Rectal smooth muscle tissue (tissue), 1 donor: ENCODE measurements around the gene TMED1.

ENCODE experiments used
- H3K27ac ChIP-seq: one replicate; pipeline ENCODE4 v1.7.0; 2013; ENCODE audit warnings: low read depth, low read length, inconsistent platforms
- H3K27me3 ChIP-seq: one replicate; pipeline ENCODE4 v1.7.0; 2013; ENCODE audit warnings: low read length; ENCODE audit not compliant: control insufficient read depth, insufficient read depth
- H3K36me3 ChIP-seq: one replicate; pipeline ENCODE4 v1.7.0; 2013; ENCODE audit warnings: low read length; ENCODE audit not compliant: control insufficient read depth, insufficient read depth
- H3K4me1 ChIP-seq: one replicate; pipeline ENCODE4 v1.7.0; 2013; ENCODE audit warnings: low read length; ENCODE audit not compliant: control insufficient read depth, insufficient read depth
- H3K4me3 ChIP-seq: one replicate; pipeline ENCODE4 v1.7.0; 2013; ENCODE audit warnings: low read length
- H3K9ac ChIP-seq: one replicate; pipeline ENCODE4 v1.7.0; 2013; ENCODE audit warnings: low read length

Gene TMED1

DNA sequence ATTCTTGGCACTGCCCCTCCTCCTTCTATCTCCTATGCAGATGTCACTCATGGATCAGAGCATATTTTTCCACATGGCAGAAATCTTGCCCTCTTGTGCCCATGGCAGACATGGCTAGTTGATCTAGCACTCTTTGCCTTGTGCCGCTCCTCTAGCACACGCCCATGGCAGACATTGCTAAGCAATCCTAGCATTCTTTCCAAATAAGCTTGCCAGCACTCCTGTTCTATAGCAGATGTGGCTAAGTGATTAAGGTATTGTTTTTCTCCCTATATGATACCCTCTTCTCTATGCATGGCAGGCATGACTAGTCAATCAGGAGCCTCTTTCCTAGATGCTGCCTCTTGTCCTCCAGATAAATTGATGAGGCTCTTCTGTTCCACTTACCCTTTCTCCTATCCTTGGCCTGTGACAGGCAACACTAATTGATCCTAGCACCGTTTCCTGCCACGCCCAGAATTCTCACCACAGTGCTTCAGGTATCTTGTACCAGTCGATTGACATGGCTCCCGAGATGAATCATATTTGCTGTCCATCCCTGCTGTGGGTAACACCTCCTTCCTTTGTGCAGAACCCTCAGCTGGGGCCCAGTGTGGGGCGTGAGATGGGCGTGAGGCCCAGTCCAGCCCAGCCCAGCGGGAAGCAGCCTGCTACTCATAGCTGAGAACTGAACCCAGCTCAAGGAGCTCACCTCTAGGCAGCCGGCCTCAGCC lies 26.9 kb downstream of the TMED1 start:
- H3K4me1 ChIP-seq, result no peaks in the 10 kb centered on the region
- H3K9ac ChIP-seq, result no peak overlapping the region
- no peaks in the 10 kb centered on the region for H3K27me3 ChIP-seq
- no peak overlapping the region for H3K4me3 ChIP-seq
- peaks cover 21% of the 10 kb centered on the region for H3K36me3 ChIP-seq
- H3K27ac ChIP-seq, result no peak overlapping the region

DNA sequence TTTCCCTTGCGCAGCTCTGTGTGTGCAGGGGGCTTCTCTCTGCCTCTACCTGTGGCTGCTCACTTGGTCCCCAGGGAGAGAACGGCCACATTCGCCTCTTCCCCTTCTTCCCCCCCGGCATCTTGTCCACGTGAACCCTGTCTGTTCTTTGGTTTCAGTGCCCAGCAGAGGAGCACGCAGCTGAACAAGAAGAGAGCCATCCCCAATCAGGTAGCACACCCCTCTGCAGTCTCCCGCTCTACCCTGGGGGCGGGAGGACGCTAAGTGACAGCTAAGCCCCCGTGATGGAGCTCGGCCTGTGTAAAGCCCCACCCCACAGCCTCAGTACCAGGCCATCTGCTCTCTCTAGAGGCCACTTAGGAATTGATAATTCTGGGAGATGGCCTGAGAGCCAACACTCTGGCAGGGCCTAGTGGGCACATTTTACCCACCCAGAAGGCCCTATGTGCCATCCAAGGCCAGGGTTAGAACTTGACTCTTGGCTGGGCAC lies 30.2 kb downstream of the TMED1 start:
- Histone ChIP-seq H3K9ac (no peak overlapping the region), H3K27ac (no peak overlapping the region)

DNA sequence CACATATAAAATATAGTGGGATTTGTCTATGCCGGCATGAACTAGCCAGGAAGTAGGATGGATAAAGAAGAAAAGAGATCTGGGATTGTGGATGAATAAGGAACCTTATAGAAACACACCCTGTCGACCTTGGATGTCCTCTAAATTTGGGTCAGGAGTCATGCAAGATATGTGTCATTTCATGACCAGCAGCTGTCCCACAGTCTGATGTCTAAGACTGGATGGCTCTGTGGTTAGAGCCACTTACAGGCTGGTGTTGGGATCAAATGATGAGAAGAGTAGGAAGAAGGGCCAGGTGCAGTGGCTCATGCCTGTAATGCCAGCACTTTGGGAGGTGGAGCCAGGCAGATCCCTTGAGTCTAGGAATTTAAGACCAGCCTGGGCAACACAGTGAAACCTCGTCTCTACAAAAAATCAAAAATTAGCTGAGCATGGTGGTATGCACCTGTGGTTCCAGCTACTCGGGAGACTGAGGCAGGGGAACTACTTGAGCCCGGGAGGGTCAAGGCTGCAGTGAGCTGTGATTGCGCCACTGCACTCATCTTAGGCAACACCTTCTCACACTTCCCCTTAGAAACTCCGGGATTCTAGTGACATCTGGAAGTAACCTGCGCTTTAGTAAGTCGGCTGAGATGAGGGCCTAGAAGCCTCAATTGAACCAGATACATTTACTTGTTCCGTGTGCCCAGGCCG lies 30.8 kb downstream of the TMED1 start:
- Histone ChIP-seq H3K4me1 (no peaks in the 10 kb centered on the region), H3K27me3 (no peaks in the 10 kb centered on the region), H3K9ac (no peak overlapping the region), H3K36me3 (peaks cover 40% of the 10 kb centered on the region), H3K4me3 (no peak overlapping the region), H3K27ac (no peak overlapping the region)

More for the DNA sequence above, 30.2 kb downstream of the TMED1 start:
- no peaks in the 10 kb centered on the region for H3K27me3 ChIP-seq
- no peaks in the 10 kb centered on the region for H3K4me1 ChIP-seq
- peaks cover 40% of the 10 kb centered on the region for H3K36me3 ChIP-seq
- H3K4me3 ChIP-seq, result no peak overlapping the region

DNA sequence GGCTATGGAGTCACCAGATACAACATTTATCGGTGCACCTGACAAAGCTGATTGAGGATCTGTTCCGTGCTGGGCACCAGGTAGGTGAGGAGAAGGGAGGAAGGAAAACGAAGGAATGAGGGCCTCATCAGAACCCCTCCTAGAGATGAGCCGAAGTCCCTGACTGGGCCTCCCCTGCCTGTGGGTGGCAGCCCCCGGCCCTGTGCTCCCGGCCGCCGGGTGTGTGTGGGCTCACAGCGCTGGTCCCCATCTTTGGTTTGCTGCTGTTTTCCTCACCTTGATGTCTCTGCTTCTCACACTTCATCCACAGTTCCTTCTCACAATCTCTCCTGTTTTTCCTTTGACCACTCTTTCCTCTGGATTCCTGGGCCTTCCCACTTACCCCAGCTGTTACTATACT lies 32.8 kb downstream of the TMED1 start:
- Histone ChIP-seq H3K27me3 (no peaks in the 10 kb centered on the region), H3K4me1 (no peaks in the 10 kb centered on the region), H3K36me3 (peaks cover 35% of the 10 kb centered on the region), H3K27ac (no peak overlapping the region), H3K9ac (no peak overlapping the region), H3K4me3 (no peak overlapping the region)

DNA sequence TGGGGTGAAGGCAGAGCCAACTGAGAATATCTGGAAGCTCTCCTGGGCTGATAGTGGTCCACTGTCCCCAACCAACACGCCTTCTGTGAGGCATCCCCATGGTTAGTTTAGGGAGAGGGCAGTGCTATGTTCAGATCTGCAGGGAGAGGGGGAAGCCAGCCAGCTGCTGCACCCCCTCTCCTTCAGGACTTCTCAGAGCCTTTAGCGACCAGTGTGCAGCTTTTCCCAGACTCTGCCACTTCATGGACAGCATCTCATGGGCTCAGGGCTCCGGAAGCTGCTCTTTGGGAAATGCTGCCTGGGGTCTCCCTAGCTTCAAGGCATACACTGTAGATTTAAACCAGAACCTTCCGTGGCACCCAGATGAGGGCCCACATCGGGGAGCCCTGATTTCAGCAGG lies 33.5 kb downstream of the TMED1 start:
- H3K27ac ChIP-seq, result no peak overlapping the region
- no peaks in the 10 kb centered on the region for H3K4me1 ChIP-seq
- H3K27me3 ChIP-seq, result no peaks in the 10 kb centered on the region
- H3K36me3 ChIP-seq, result peaks cover 36% of the 10 kb centered on the region
- no peak overlapping the region for H3K9ac ChIP-seq
- no peak overlapping the region for H3K4me3 ChIP-seq

DNA sequence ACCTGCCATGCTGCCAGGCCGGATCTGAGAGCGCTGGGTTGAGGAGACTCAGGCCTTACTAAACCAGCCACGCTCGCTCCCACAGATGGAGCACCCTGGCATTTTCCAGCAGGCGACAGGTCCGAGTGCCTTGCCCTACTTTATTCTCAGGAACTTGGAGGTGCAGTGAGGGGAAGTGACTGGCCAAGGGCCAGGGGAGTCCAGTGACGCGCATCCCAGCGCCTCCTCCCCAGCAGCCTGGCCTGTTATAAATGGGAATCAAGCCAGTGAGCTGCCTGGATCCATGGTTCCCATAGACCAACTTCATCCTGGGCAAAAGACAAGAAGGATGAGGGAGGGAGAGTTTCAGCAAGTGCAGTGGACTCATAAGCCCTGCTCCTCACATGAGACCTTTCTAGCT lies 35.5 kb downstream of the TMED1 start:
- H3K36me3 ChIP-seq, result peaks cover 48% of the 10 kb centered on the region
- H3K4me1 ChIP-seq, result no peaks in the 10 kb centered on the region
- no peak overlapping the region for H3K4me3 ChIP-seq
- H3K27ac ChIP-seq, result no peak overlapping the region
- no peaks in the 10 kb centered on the region for H3K27me3 ChIP-seq
- H3K9ac ChIP-seq, result no peak overlapping the region

DNA sequence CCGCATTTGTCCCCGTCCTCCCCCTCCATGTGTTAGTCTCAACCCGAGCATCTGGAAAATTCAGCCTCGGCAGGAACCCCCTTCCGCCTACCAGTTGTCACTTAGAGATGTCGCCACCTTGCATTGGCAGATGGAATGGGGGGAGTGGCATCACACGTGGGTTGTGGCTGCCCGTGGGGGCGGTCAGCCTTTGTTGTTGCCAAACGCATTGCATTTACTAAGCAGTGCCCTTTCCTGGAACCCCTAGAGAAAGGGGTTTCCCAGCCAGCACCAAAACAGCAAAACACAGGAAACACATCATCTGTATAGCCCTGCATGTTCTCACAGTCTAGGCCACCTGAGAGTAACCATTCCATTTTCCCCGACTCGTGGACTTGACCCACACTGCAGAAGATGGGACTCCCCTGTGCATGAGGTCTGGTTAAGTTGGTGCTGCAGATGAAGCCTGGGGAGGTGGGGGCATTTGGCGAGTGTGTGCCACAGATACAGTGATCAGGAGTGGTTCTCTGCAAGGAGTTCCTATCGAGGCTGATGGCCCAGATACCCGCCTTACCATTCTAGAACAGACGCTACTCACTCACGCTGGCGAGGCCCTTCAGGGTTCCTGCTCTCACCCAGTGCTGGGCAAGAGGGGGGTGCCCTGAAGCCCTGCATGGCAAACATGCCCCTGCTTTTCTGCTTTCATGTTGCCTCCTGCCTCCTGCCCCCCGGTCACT lies 38.3 kb downstream of the TMED1 start:
- Histone ChIP-seq H3K27ac (no peak overlapping the region), H3K36me3 (peaks cover 42% of the 10 kb centered on the region)

DNA sequence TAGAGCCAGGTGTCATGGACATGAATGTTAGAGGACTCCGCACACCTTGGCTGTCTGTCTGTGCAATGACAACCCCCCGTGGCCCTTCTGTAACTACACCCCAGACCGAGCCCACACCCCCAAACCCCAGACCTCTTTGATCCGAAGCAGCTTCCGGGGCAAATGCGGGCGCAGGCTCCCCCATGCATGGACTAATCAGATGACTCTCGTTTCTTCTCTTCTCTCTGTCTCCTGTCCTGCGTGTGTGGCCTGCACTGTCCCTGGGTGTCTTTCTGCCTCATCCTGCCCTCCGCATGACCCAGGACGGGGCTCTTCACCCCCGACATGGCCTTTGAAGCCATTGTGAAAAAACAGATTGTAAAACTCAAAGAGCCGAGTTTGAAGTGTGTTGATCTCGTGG lies 38.9 kb downstream of the TMED1 start:
- no peak overlapping the region for H3K4me3 ChIP-seq
- no peaks in the 10 kb centered on the region for H3K4me1 ChIP-seq
- H3K9ac ChIP-seq, result no peak overlapping the region
- H3K36me3 ChIP-seq, result peaks cover 37% of the 10 kb centered on the region
- H3K27ac ChIP-seq, result no peak overlapping the region
- H3K27me3 ChIP-seq, result no peaks in the 10 kb centered on the region

More for the DNA sequence above, 38.3 kb downstream of the TMED1 start:
- Histone ChIP-seq H3K9ac (no peak overlapping the region), H3K4me3 (no peak overlapping the region), H3K27me3 (no peaks in the 10 kb centered on the region), H3K4me1 (no peaks in the 10 kb centered on the region)

DNA sequence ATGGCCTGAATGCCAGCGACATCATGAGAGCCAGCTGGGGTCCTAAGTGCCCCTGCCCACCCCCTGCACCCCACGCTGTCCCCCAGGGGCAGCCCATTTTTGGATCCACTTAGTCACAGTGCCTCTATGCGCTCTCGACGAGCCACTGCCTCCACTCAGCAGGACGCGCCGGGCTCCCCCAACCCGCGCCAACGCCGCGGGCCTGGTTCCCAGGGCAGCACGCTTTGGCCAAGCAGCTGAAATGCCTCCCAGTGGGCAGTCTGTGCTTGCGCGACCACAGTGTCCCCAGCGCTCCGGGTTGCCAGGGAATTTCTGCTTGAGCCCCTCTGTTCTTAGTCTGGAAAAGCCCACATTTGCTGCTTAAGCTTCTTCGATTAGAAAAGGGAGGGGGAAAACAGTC lies 39.4 kb downstream of the TMED1 start:
- H3K4me1 ChIP-seq, result no peaks in the 10 kb centered on the region
- H3K27ac ChIP-seq, result no peak overlapping the region
- H3K27me3 ChIP-seq, result no peaks in the 10 kb centered on the region
- H3K9ac ChIP-seq, result no peak overlapping the region
- no peak overlapping the region for H3K4me3 ChIP-seq
- H3K36me3 ChIP-seq, result peaks cover 35% of the 10 kb centered on the region

DNA sequence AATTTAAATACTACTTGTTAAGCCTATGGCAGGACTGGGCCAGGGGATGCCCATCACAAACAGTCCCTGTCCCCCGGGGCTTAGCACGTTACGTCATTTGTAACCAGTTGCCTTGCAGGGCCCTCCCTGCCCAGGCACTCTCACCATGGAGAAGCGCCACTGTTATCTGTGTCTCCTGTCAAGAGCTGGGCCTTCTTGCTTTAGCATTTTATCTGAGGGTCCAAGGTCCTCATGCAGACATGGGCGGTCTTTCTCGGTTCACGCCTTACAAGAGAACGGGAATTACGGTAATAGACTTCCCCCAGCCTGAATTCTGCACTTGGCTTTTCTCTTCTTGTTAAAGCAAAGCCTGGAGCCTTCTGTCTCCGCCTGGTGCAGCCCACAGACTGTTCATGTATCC lies 46.1 kb downstream of the TMED1 start:
- H3K36me3 ChIP-seq, result peaks cover 36% of the 10 kb centered on the region
- no peaks in the 10 kb centered on the region for H3K27me3 ChIP-seq
- no peak overlapping the region for H3K27ac ChIP-seq
- no peak overlapping the region for H3K9ac ChIP-seq
- no peaks in the 10 kb centered on the region for H3K4me1 ChIP-seq
- no peak overlapping the region for H3K4me3 ChIP-seq

DNA sequence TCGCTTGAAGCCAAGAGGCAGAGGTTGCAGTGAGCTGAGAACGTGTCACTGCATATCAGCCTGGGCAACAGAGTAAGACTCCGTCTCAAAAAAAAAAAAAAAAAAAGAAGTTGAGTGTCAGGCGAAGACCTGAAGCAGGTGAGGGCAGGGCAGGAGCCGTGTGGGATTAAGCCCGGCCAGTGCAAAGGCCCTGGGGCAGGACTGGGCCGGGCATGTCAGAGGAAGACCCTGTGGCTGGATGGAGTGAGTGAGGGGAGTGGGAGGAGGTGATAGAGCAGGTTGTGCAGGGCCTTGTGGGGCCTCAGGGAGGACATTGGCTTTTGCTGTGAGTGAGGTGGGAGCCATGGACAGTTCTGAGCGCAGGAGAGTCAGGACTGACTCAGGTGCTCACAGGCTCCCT lies 47.9 kb downstream of the TMED1 start:
- Histone ChIP-seq H3K9ac (no peak overlapping the region), H3K4me1 (no peaks in the 10 kb centered on the region), H3K36me3 (peaks cover 41% of the 10 kb centered on the region), H3K27ac (no peak overlapping the region), H3K4me3 (no peak overlapping the region), H3K27me3 (no peaks in the 10 kb centered on the region)

DNA sequence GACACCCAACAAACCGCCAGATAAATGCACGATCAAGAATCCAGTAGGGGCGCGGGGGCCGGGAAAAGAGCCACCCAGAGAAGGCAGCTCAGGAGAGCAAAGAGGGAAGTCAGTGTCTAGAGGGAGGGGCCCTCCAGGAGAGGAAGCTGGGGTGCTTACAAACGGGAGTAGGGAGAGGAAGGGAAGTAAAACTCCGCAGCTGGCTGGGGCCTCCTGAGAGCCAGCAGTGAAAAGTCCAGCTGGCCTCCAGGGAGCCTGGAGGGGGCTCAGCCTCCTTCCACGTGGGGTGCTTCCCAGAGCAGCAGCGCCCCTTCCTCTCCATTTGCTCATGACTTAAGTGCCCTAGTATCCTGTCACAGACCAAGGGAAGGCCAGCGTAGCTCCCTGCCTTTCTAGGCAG lies 51.8 kb downstream of the TMED1 start:
- Histone ChIP-seq H3K9ac (no peak overlapping the region), H3K4me1 (no peaks in the 10 kb centered on the region), H3K27me3 (no peaks in the 10 kb centered on the region), H3K4me3 (no peak overlapping the region), H3K27ac (no peak overlapping the region), H3K36me3 (peaks cover 48% of the 10 kb centered on the region)
